ENCODE measurements around the gene TRMT13. TPM values are rescaled to one million over a fixed set of nuclear protein-coding genes. Genes with fewer than 3 reads are reported as not detected.

The TRMT13 gene
- total and polyA plus RNA-seq, 2 of the 13 experiments (the other 11 are each of a cell fraction or from before 2014, with no cell fraction given), result 10.0 to 12.4 TPM

- TF ChIP-seq ZBTB40 (IDR thresholded peaks at IDR 0.05), result peak; percentile 54
- peak; percentile 98 for TF ChIP-seq ZBTB40 (CRISPR knock-in tag; IDR thresholded peaks at IDR 0.05)
- 0 out of 2 replicates have a peak, but pooled peaks have one; percentile 40 for TF ChIP-seq SATB2 (CRISPR knock-in tag; IDR thresholded peaks at IDR 0.05)
- peak; percentile 62; the same call in 1 of the 2 replicates for TF ChIP-seq RXRA (CRISPR knock-in tag; IDR thresholded peaks at IDR 0.05)
- TF ChIP-seq MED1 (CRISPR knock-in tag; IDR thresholded peaks at IDR 0.05), result peak; percentile 72
- peak; percentile 94 for TF ChIP-seq NR2C2 (CRISPR knock-in tag; IDR thresholded peaks at IDR 0.05; ENCODE audit: borderline replicate concordance)
- TF ChIP-seq HNF1A (IDR thresholded peaks at IDR 0.05; ENCODE audit: low read depth), result 0 out of 2 replicates have a peak, but pooled peaks have one; percentile 29
- peak; percentile 73 for TF ChIP-seq HNF1A (CRISPR knock-in tag; IDR thresholded peaks at IDR 0.05; ENCODE audit: borderline replicate concordance)
- TF ChIP-seq ATF6 (CRISPR knock-in tag; conservative IDR thresholded peaks at IDR 0.05), result 0 out of 2 replicates have a peak, but pooled peaks have one; percentile 33
- TF ChIP-seq ZNF264 (CRISPR knock-in tag; IDR thresholded peaks at IDR 0.05), result peak; percentile 37; the same call in 1 of the 2 replicates
- peak; percentile 53; the same call in 1 of the 2 replicates for TF ChIP-seq HIVEP1 (CRISPR knock-in tag; IDR thresholded peaks at IDR 0.05)
- peak; percentile 97 for TF ChIP-seq ZNF501 (CRISPR knock-in tag; IDR thresholded peaks at IDR 0.05)
- TF ChIP-seq RFX5 (IDR thresholded peaks at IDR 0.05; ENCODE audit: low read depth, low read length), result no peak
Measured at GRCh38 chr1:100132566-100133477, at the start of gene TRMT13, which contains the start of gene SASS6 (continued).

Data from HepG2 (cell line).